Coronary artery (tissue), 2 donors: ENCODE measurements around the gene ENAM.
"Not testable (repeated sequence)": the region's sequence is repeated elsewhere in the genome, so short reads cannot be mapped to it uniquely, and the experiment has no call there.

Experiments
- DNase-seq: peaks from one replicate; pipeline ENCODE4 v3.0.0-alpha.2; 2017; ENCODE audit warnings: low spot score
- H3K27ac ChIP-seq, 2 donors: fragments of 200-600 bp; sonication (generic); one replicate each; pipeline ENCODE4 v1.5.1; 2016 to 2019
- H3K4me3 ChIP-seq: fragments of 200-600 bp; sonication (generic); 2 replicates; pipeline ENCODE4 v1.5.1; 2016; ENCODE audit warnings: mild to moderate bottlenecking, moderate library complexity
- TF ChIP-seq, protein P1 (sequence below): fragments of 200-600 bp; sonication (generic); IDR thresholded peaks from one replicate; pipeline ENCODE4 v1.5.1; 2019; ENCODE audit warnings: antibody characterized with exemption

Gene ENAM

DNA sequence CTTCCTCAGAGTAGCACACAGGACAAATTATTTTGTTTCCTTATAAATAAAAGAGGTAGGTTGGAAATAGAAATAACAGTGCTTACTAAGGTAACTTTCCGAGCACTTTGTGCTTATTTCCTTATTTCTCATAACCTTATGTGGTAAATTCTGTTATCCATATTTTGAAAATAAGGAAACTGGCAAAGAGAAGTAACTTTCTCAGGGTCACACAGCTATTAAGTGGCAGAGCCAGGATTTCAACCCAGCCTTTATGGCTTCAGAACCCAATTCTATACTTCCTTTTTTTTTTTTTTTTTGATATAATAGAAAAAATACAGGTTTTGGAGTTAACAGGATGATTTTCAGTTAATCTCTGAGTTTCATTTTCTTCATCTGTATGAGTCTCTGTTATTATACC lies 63.1 kb downstream of the ENAM start:
- TF ChIP-seq, protein P1, sequence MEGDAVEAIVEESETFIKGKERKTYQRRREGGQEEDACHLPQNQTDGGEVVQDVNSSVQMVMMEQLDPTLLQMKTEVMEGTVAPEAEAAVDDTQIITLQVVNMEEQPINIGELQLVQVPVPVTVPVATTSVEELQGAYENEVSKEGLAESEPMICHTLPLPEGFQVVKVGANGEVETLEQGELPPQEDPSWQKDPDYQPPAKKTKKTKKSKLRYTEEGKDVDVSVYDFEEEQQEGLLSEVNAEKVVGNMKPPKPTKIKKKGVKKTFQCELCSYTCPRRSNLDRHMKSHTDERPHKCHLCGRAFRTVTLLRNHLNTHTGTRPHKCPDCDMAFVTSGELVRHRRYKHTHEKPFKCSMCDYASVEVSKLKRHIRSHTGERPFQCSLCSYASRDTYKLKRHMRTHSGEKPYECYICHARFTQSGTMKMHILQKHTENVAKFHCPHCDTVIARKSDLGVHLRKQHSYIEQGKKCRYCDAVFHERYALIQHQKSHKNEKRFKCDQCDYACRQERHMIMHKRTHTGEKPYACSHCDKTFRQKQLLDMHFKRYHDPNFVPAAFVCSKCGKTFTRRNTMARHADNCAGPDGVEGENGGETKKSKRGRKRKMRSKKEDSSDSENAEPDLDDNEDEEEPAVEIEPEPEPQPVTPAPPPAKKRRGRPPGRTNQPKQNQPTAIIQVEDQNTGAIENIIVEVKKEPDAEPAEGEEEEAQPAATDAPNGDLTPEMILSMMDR = no peak
- no peak overlapping the region for H3K4me3 ChIP-seq
- peak overlapping the region in 1 of 2 donors; percentile 33 for H3K27ac ChIP-seq
- DNase-seq = no peak

DNA sequence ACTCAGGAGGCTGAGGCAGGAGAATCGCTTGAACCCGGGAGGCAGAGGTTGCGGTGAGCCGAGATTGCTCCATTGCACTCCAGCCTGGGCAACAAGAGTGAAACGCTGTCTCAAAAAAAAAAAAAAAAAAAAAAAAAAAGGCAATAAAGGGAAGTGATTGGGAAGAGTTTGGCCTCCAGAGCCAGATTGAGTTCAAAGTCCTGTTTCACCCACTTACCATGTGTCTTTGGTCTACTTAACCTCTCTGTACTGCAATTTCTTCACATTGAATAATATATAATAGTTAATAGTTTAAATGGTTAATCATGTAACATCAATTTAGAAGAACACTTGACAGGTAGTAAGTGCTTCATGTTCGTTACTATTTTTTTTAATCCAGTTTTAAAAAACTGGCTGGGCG lies 66.1 kb downstream of the ENAM start:
- not testable (repeated sequence) for DNase-seq, H3K27ac ChIP-seq, H3K4me3 ChIP-seq
